ENCODE measurements around the gene MTF2.
"Not testable (repeated sequence)": the region's sequence is repeated elsewhere in the genome, so short reads cannot be mapped to it uniquely, and the experiment has no call there.

Gene MTF2

DNA sequence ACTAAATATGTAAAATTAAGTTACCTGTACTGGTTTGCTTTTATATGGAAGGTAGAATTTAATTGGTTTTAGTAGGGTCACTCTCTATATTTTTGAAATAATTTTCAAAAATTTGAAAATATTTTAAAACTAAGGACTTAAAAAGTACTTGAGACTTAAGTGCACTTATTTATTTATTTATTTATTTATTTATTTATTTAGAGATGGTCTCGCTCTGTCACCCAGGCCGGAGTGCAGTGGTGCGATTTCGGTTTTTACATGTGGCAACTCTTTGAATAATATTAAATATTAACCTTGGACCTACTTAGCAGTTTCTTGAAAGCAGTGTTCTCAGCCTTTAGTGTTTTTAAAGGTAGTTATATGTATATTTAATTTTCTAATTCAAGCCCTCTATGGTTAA, 64.7 kb downstream of the MTF2 start:
- DNase-seq = no peak

DNA sequence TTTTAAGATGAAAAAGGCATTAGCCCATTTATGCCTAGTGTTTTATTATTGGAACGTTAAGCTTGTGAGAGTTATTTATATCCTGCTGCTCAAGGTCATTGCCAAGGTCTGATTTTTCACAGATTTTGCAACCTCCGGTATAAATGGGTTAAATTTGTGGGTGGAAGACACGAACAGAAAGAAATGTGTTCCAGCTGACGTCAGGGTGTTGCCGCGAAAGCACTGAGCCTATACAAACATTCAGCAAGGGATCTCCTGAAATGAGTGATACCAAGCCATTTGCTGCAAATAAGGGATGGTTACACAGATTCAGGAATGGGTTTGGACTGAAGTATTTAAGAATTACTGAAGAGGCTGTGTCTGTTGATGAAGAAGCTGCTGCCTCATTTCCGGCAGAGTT, 68.9 kb downstream of the MTF2 start:
- DNase-seq = no peak

DNA sequence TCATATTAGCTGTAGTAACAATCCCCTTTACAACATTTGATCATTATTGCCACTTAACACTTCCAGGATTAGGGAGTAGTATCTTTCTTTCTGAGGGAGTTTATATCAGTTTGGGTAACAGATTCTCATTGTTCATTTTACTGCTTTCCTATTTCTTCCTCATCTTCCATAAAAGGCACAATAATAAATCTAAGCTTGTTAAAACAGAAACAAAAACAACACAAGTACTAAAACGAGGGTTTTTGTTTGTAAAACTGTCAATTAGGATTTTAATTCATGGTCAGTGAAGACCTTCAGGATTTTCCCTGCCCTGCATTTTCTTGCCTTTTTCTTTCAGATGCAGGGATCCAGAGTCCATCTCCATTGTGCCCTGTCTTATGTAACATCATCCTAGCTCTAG, 71.6 kb downstream of the MTF2 start:
- no peak for DNase-seq

DNA sequence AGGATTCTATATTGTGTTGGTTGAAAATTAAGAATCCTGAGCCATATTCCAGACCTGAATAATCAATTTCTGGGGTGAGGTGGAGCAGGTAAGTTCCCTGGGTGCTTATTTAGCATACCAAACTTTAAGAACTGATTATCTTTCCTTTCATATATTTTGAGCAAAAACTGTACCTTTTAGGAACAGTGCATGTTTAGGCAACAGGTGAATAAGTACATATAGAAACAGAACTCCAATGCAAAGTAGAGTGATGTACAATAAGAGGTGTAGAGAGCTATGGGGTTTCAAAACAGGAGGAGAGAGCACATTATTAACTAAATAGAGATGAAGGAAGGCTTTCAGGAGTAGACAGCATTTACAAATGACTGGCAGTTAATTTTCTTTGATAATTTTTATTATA, 72.4 kb downstream of the MTF2 start:
- DNase-seq = no peak

DNA sequence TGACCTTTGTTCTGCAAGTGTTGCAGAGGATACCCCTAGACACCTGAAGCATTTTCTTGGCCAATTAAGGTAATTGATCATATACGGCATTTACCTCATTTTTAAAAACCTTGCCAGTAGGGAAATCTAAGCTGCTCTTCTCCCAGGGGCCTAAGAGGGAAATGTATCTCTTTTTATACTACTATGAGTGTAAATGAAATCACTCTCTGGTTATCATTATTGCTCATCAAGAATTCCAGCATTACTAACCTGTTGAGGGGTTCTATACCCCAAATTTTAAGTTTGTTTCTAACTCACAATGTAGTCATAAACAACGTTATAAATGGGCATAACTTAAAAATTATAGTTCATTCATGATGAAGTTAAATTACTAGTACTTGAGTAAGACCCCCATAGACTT, 73.8 kb downstream of the MTF2 start:
- DNase-seq = no peak

DNA sequence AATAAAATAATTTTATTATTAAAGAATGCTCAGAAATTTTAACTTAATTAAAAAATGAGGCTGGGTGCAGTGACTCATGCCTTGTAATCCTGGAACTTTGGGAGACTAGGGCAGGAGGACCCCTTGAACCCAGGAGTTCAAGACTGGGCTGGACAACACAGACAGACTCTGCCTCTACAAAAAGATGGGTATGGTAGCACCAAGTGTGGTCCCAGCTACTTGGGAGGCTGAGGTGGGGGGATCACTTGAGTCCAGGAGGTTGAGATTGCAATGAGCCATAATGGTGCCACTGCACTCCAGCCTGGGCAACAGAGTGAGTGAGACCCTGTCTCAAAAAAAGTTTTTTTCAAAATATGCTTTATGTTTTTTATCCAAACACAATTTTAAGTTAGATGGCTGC, 75.8 kb downstream of the MTF2 start:
- no peak for DNase-seq

DNA sequence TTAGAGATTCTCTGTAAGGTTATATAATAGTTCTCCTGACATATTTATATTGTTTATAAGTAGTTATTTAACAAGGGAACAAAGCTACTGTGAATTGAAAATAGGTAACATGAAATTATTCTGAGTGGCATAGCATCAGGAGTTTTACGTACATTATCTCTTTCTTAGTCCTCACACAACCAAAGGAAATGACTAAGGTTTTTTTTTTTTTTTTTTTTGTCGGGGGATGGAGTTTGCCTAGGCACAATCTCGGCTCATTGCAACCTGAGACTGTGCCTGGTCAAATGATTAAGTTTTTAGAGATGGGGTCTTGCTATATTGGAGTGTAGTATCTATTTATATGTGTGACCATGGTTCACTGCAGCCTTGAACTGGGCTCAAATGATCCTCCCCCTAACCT, 76.3 kb downstream of the MTF2 start:
- DNase-seq = no peak

DNA sequence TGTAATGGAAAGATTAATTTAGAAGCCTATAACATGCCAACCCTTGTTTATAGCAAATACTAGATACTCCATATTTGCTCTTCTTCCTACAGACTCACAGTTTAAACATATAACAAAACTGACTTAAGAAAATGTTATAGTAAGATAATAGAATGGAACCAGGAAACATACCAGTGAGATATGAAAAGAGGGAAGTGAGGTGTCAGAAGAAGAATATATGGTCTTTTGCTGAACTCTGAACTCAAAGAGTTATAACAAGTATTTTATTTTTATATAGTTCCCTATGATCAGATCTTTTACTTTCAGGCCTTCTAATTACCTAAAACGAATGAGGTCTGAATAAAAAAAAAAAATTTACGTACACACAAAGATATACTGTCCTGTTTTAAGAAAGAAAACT, 80.3 kb downstream of the MTF2 start:
- DNase-seq = no peak

DNA sequence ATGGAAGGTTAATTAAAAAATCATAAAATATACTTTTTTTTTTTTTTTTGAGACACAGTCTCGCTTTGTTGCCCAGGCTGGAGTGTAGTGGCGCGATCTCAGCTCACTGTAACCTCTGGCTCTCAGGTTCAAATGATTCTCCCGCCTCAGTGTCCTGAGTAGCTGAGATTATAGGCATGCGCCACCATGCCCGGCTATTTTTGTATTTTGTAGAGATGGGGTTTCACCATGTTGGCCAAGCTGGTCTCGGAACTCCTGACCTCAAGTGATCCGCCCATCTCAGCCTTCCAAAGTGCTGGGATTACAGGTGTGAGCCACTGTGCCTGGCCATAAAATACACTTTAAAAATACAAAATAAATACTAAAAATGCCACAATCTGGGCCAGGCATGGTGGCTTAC, 84.2 kb downstream of the MTF2 start:
- DNase-seq = not testable (repeated sequence)

DNA sequence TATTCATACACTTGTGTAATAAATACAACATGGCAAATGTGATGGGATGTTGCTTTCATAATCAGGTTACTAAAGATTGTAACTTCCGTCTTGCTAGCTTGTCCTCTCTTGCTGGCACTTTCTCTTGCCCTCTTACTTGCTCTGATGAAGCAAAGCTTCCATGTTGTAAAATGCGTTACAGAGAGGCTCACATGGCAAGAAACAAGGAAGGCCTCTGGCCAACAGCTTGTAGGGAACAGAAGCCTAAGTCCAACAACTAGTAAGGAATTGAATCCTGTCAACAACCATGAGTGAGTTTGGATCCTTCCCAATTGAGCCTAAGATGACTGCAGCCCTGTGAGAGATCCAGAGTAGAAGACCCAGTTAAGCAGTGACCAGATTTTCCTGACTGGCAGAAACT, 85.7 kb downstream of the MTF2 start:
- DNase-seq = no peak

DNA sequence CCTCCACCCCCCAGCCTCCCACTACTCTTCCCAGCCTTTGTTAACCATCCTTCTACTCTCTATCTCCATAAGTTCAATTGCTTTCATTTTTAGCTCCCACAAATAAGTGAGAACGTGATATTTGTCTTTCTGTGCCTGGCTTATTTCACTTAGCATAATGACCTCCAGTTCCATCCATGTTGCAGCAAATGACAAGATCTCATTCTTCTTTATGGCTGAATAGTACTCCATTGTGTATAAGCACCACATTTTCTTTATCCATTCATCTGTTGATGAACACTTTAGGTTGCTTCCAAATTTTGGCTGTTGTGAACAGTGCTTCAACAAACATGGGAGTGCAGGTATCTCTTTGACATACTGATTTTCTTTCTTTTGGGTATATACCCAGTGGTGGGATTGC, 86.8 kb downstream of the MTF2 start:
- DNase-seq = not testable (repeated sequence)

DNA sequence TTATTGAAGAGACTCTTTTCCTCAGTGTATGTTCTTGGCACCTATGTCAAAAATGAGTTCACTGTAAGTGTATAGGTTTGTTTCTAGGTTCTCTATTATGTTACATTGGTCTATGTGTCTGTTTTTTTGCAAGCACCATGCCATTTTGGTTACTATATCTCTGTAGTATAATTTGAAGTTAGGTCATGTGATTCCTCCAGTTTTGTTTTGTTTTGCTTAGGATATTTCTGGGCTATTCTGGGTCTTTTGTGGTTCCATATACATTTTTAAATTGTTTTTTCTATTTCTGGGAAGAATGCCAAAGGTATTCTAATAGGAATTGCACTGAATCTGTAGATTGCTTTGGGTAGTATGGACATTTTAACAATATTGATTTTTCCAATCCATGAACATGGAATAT, 87.9 kb downstream of the MTF2 start:
- no peak for DNase-seq

DNA sequence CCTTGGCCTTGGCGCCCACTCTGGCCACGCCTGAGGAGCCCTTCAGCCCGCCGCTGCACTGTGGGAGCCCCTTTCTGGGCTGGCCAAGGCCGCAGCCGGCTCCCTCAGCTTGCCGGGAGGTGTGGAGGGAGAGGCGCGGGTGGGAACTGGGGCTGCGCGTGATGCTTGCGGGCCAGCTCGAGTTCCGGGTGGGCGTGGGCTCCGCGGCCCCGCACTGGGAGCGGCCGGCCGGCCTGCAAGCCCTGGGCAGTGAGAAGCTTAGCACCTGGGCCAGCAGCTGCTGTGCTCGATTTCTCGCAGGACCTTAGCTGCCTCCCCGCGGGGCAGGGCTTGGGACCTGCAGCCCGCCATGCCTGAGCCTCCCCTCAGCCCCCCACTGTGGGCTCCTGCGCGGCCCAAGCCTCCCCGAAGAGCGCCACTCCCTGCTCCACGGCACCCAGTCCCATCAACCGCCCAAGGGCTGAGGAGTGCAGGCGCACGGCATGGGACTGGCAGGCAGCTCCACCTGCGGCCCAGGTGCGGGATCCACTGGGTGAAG, 91.1 kb downstream of the MTF2 start:
- not testable (repeated sequence) for DNase-seq

DNA sequence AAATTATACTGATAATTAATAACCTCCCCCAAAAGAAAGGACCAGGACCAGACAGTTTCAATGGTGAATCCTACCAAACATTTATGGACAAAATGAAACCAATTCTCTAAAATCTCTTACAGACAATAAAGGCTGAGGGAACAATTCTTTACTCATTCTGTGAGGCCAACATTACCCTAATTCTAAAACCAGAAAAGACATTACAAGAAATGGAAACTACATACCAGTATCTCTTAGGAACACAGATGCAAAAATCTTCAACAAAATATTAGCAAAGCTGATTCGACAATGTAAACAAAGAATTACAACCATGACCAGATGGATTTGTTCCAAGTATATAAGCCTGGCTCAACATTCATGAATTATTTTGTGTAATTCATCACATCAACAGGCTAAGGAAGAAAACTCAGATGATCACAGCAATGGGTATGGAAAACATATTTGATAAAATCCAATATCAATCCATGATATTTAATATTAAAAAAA, 92.5 kb downstream of the MTF2 start:
- no peak for DNase-seq

DNA sequence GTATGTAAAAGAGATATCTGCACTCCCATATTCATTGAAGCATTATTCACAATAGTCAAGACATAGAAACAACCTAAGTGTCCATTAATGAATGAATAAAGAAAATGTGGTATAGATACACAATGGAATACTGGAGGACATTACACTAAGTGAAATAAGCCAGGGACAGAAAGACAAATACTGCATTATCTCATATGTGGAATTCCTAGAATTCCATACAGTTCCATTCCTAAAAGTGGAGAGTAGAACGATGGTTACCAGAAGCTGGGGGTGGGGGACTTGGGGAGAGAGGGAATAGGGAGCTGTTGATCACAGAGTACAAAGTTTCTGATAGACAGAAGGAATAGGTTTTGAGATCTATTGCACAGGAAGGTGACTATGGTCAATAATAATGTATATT, 93.7 kb downstream of the MTF2 start:
- DNase-seq = no peak

DNA sequence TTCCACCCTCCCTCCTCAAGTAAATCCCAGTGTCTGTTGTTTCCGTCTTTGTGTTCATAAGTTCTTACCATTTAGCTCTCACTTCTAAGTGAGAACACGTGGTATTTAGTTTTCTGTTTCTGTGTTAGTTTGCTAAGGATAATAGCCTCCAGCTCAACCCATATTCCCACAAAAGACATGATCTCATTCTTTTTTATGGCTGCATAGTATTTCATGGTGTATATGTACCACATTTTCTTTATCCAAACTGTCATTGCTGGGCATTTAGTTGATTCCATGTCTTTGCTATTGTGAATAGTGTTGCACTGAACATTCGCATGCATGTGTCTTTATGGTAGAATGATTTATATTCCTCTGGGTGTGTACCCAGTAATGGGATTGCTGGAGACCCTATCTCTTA, 95.6 kb downstream of the MTF2 start:
- DNase-seq = not testable (repeated sequence)

DNA sequence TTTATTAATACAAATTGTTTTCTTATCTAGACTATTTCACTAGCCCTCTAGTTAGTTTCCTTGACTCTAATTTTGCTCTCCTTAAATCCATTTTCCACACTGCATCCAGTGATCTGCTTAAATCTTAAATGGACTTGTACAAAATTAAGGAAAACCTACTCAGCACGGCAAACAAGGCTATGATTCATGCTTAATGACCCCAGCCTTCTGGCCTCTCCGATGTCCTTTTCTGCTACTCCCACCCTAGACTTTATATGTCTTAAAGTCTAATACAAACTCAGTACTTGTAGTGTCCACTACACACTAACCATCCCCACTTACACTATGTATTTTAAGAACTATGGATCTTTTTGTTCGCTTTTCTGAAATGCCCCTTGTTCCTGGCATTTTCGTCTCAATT, 98.9 kb downstream of the MTF2 start:
- DNase-seq = no peak

DNA sequence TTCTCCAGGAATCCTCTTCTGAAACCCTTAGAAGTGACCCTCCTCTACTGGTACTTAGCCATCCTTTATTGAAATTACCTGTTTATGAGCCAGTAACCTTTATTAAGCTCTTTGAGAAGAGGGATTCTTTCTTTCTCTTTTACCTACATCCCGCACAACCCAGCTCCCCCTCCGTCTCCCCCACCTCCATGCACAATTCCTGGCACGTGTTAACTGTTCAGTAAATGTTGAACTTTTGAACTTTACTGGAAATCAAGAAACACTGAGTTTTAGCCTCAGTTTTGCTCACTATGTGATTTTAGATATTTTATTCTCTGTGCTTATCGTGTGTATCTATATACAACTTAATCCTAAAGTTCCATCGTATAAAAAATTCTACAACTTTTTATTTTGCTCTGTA, 99.3 kb downstream of the MTF2 start:
- no peak for DNase-seq

DNA sequence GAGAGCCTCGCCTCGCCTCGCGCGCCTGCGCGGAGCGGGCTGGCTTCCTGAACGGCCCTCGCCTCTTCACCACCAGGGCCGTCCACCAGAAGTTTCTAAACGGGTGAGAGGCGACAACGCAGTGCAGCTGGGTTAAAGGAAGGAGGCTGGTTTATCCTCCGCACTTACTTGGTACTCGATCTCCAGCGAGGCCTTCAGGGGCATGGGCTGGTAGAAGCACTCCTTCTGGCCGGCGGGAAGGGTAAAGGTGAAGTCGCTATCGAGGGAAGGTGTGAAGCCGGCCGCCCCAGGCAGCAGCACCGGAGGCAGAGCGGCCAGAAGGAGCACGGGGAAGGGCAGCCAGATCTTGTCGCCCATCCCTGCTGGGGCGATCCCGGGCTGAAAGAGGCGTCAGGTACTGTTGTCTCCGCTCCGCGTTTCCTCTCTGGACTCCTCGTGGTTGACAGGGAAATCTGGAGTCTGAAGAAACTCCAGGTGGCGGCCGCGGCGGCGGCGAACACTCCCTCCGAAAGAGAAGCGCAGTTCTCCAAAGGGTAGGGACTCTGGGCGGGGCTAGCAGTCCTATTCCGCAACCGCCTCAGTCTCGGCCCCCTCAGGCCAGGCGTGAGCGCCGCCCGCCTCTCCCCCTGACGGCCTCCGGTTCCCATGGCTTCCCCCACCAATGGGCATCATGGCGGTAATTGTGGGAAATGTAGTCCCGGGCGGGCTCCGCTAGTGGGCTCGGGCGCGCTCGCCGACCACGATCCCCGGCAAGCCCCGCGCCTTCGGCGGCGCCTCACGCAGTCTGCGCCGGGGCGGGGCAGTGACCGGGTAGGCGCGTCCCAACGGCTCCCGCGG, 101.0 kb downstream of the MTF2 start, which contains the start of gene TMED5:
Gene TMED5, minus strand, starts transcription at position 528 of the 837 bp plus-strand sequence. Its CDS starts 171 bp downstream, at position 357.
- DNase-seq = peak; percentile 99

DNA sequence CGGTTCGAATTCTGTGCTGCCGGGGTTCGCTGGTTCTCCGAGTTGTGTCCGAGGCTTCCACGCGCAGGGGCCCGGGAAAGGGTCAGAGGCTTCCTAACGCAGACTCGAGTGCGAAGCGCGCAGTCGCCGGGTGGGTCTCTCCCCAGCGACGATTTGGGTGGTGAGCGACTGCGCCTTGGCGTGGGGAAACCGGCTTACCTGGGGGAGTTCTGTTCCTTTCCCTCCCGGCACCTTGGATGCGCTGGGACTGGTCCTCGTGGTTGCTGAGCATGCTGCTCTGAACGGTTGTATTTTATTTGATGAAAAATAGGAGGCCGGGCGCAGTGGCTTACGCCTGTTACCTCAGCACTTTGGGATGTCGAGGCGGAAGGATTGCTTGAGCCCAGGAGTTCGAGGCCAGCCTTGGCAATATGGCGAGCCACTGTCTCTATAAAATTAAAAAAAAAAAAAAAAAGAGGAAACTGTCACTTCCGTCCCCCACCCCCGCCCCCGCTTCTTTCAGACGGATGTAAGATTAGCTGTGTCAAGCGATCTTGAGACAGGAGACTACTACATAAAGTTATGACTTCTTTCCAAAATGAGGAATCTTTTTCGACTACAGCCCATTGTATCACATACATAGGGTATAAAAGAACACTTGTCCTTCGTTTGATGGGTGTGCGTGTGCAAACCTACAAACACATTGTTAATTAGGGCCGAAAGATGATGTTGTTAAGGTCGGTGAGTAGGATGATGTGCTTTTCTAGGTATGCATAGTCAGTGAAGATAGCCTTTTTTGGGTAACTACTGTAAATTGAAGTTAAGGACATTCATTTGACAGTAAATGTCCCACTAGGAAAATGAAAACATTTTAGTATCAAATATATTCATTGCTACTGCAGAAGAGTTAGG, 101.9 kb downstream of the MTF2 start, which contains the start of gene CCDC18:
Gene CCDC18, plus strand, starts transcription at position 2 of the 891 bp plus-strand sequence. CDS start 2,638 bp downstream, outside the sequence.
- DNase-seq = peak; percentile 69

DNA sequence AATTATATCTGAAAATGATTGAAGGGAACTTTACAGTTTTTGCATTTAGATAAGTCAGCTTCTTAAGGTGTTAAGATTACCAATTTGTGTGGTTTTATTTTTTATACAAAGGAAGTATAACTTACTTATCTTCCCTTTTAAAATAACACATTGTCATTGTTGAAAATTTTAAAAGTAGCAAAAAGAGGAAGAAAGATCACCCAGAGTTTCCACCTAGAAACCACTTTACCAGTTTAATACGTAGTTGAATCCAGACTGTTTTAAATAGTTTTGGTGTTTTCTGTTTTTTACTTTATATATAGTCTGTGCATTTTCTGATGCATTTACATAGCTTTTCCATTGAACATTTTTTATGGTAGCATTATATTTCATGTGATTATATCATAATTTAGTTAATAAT, 107.6 kb downstream of the MTF2 start:
- no peak for DNase-seq

All from NCI-H510A (cell line).